OCI-LY7 (cell line): ENCODE measurements around the gene CYBB. TPM values are rescaled to one million over a fixed set of nuclear protein-coding genes. Genes with fewer than 3 reads are reported as not detected.

Source experiments
- BruUV-seq: library from RNA; stranded (reverse); fragments of 400-500 nt; replicated peaks from 2 replicates; lab custom pipeline; 2021; lab: Mats Ljungman, UMichigan
- CTCF ChIA-PET: fragments of 300-600 bp; sonication (Branson Sonifier 250); formaldehyde crosslinking; loops from one replicate; lab custom pipeline; 2022; ENCODE audit warnings: antibody characterized with exemption; ENCODE audit not compliant: unreplicated experiment; lab: Charles Lee
- POLR2A ChIA-PET: fragments of 300-600 bp; sonication (Branson Sonifier 250); formaldehyde crosslinking; loops from one replicate; lab custom pipeline; 2022; ENCODE audit warnings: antibody characterized with exemption; lab: Charles Lee
- DNase-seq: peaks from one replicate; pipeline ENCODE4 v3.0.0-alpha.2; 2015; ENCODE audit warnings: low spot score
- H2AFZ ChIP-seq: fragments of 200-600 bp; sonication (generic), shearing (Covaris generic); 2 replicates; pipeline ENCODE4 v1.6.1; 2014; ENCODE audit warnings: mild to moderate bottlenecking, antibody characterized with exemption, low read length, moderate library complexity
- H3K27ac ChIP-seq: fragments of 200-600 bp; sonication (generic); 2 replicates; pipeline ENCODE4 v1.5.1; 2014; ENCODE audit warnings: mixed run types, low read depth, mild to moderate bottlenecking, moderate library complexity, low read length, inconsistent platforms; ENCODE audit not compliant: poor library complexity, severe bottlenecking
- H3K36me3 ChIP-seq: fragments of 200-600 bp; sonication (generic); 2 replicates; pipeline ENCODE4 v1.6.1; 2014; ENCODE audit warnings: mild to moderate bottlenecking, antibody characterized with exemption, low read length, moderate library complexity, mixed read lengths; ENCODE audit not compliant: insufficient read depth
- H3K4me1 ChIP-seq: fragments of 200-600 bp; sonication (generic); 2 replicates; pipeline ENCODE4 v1.5.1; 2014; ENCODE audit warnings: mild to moderate bottlenecking, low read length; ENCODE audit not compliant: insufficient read depth, poor library complexity, severe bottlenecking
- H3K4me2 ChIP-seq: fragments of 200-600 bp; sonication (generic); 2 replicates; pipeline ENCODE4 v1.6.1; 2014; ENCODE audit warnings: mild to moderate bottlenecking, low read length
- H3K4me3 ChIP-seq: fragments of 200-600 bp; sonication (generic); 2 replicates; pipeline ENCODE4 v1.5.1; 2014; ENCODE audit warnings: mild to moderate bottlenecking, low read depth, low read length; ENCODE audit not compliant: poor library complexity, severe bottlenecking
- H3K79me2 ChIP-seq: fragments of 200-600 bp; sonication (generic); 2 replicates; pipeline ENCODE4 v1.6.1; 2016; ENCODE audit warnings: low read depth, mild to moderate bottlenecking, low read length, moderate library complexity, mixed read lengths; ENCODE audit not compliant: insufficient read depth
- H3K9me2 ChIP-seq: fragments of 200-600 bp; sonication (generic); 2 replicates; pipeline ENCODE4 v1.6.1; 2016; ENCODE audit warnings: mild to moderate bottlenecking, low read length, mixed read lengths; ENCODE audit not compliant: insufficient read depth
- H3K9me3 ChIP-seq: fragments of 200-600 bp; sonication (generic); 2 replicates; pipeline ENCODE4 v1.6.1; 2014; ENCODE audit warnings: mild to moderate bottlenecking, mixed run types, low read length, mixed read lengths
- H4K20me1 ChIP-seq: fragments of 200-600 bp; sonication (generic); 2 replicates; pipeline ENCODE4 v1.6.1; 2014; ENCODE audit warnings: mild to moderate bottlenecking, antibody characterized with exemption, low read length, moderate library complexity, mixed read lengths; ENCODE audit not compliant: insufficient read depth
- CTCF ChIP-seq: fragments of 200-600 bp; sonication (generic); conservative IDR thresholded peaks from 2 replicates; pipeline ENCODE4 v1.5.1; 2014; ENCODE audit warnings: mild to moderate bottlenecking, antibody characterized with exemption, low read length, moderate library complexity, mixed read lengths
- EZH2phosphoT487 ChIP-seq: fragments of 200-600 bp; sonication (generic); IDR thresholded peaks from 2 replicates; pipeline ENCODE4 v1.6.1; 2018; ENCODE audit warnings: low read depth, borderline replicate concordance, mild to moderate bottlenecking, mixed run types, antibody characterized with exemption, low read length, moderate library complexity, mixed read lengths
- intact Hi-C: fragments of 100-400 bp; cut with micrococcal nuclease; formaldehyde crosslinking; loops from one replicate; pipeline ENCODE4 v1.10.0; 2022; ENCODE audit not compliant: unreplicated experiment
- total RNA-seq, 2 experiments: library from RNA; depleted of rRNA in 1 of 2; stranded (reverse); fragments of >200 nt in 1 of 2; shearing (Covaris generic) in 1 of 2; gene quantifications; 2 replicates each; pipeline ENCODE4 v1.2.3, GENCODE V29; 2014 to 2022

The CYBB gene
- total RNA-seq, 2 experiments from 2014 or later = 25.4 to 38.3 TPM

- POLR2A ChIA-PET = interaction anchor here (0.6 to 1.0 kb wide), 4 partner anchors 25 to 246 kb away, joined by 3 to 5 read pairs (median 3); no protein-coding TSS in a partner anchor
- BruUV-seq = no TSS peak
- intact Hi-C loops = loop anchor here (10.0 kb wide), 1 partner anchor 336 kb away; no protein-coding TSS in a partner anchor
- TF ChIP-seq EZH2phosphoT487 = no peak
- TF ChIP-seq CTCF = no peak
- H3K79me2 ChIP-seq = no peaks in the 10 kb centered on the region
- CTCF ChIA-PET = no interaction called here
- H3K4me2 ChIP-seq = no peak overlapping the region
- no peak overlapping the region for H3K4me3 ChIP-seq
- no peak overlapping the region for H2AFZ ChIP-seq
- no peaks in the 10 kb centered on the region for H4K20me1 ChIP-seq
- H3K27ac ChIP-seq = no peak overlapping the region
- H3K4me1 ChIP-seq = no peaks in the 10 kb centered on the region
- no peaks in the 10 kb centered on the region for H3K9me3 ChIP-seq
- no peaks in the 10 kb centered on the region for H3K36me3 ChIP-seq
- no peaks in the 10 kb centered on the region for H3K9me2 ChIP-seq
- DNase-seq = no peak
These were observed 61.1 kb downstream of the CYBB start for GRCh38 chrX:37840931-37841330.

GRCh38 chrX:37844622-37845021 is 64.8 kb downstream of the CYBB start:
- Histone ChIP-seq H3K36me3 (no peaks in the 10 kb centered on the region), H3K27ac (no peak overlapping the region), H3K79me2 (no peaks in the 10 kb centered on the region), H3K4me2 (no peak overlapping the region), H3K9me3 (no peaks in the 10 kb centered on the region), H3K9me2 (no peaks in the 10 kb centered on the region), H3K4me3 (no peak overlapping the region), H3K4me1 (no peaks in the 10 kb centered on the region), H4K20me1 (no peaks in the 10 kb centered on the region), H2AFZ (no peak overlapping the region)
- no TSS peak for BruUV-seq
- CTCF ChIA-PET = no interaction called here
- intact Hi-C loops = loop anchor here (10.0 kb wide), 1 partner anchor 340 kb away; no protein-coding TSS in a partner anchor
- POLR2A ChIA-PET = no interaction called here
- no peak for DNase-seq
- no peak for TF ChIP-seq CTCF

GRCh38 chrX:37846141-37846540 is 66.3 kb downstream of the CYBB start:
- Histone ChIP-seq H3K9me2 (no peaks in the 10 kb centered on the region), H3K4me1 (no peaks in the 10 kb centered on the region), H3K9me3 (no peaks in the 10 kb centered on the region), H4K20me1 (no peaks in the 10 kb centered on the region), H3K27ac (no peak overlapping the region), H3K36me3 (no peaks in the 10 kb centered on the region), H3K4me2 (no peak overlapping the region), H2AFZ (no peak overlapping the region), H3K4me3 (no peak overlapping the region), H3K79me2 (no peaks in the 10 kb centered on the region)
- ChIA-PET POLR2A (interaction anchor here (0.8 to 0.9 kb wide), 2 partner anchors 58 to 65 kb away, joined by 3 to 4 read pairs; no protein-coding TSS in a partner anchor), CTCF (no interaction called here)
- no peak for TF ChIP-seq EZH2phosphoT487
- no peak for TF ChIP-seq CTCF
- no peak for DNase-seq
- intact Hi-C loops = loop anchor here (10.0 kb wide), 1 partner anchor 341 kb away; no protein-coding TSS in a partner anchor
- BruUV-seq = no TSS peak
